ENCODE data around the gene LRRN4CL.

DNA sequence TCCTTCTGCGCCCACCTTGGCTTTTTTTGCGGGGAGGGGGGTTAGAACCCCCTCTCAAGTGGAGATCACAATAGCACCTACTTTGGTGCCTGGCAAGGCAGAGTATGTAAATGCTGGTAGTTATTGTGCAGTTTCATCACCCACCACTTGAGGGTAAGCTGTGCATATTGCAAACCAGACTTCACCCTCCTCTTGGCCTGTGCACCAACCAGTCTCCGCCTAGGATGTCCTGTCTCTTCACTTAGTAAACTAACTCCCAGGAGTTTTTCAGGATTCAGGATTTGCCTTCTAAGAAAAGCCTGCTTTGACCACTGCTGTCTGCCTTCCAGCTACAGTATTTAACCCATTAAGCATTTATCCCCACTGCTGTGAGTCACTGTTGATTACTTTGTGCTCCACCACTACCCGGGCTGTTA, 8.5 kb downstream of the LRRN4CL start:
- TF ChIP-seq, protein P1, sequence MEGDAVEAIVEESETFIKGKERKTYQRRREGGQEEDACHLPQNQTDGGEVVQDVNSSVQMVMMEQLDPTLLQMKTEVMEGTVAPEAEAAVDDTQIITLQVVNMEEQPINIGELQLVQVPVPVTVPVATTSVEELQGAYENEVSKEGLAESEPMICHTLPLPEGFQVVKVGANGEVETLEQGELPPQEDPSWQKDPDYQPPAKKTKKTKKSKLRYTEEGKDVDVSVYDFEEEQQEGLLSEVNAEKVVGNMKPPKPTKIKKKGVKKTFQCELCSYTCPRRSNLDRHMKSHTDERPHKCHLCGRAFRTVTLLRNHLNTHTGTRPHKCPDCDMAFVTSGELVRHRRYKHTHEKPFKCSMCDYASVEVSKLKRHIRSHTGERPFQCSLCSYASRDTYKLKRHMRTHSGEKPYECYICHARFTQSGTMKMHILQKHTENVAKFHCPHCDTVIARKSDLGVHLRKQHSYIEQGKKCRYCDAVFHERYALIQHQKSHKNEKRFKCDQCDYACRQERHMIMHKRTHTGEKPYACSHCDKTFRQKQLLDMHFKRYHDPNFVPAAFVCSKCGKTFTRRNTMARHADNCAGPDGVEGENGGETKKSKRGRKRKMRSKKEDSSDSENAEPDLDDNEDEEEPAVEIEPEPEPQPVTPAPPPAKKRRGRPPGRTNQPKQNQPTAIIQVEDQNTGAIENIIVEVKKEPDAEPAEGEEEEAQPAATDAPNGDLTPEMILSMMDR (IDR thresholded peaks at IDR 0.05): peak; percentile 38 to 63 (median 57)
- TF ChIP-seq POLR2A (IDR thresholded peaks at IDR 0.05): no peak

All from breast epithelium (tissue), 3 donors.